Stimulated activated CD8-positive, alpha-beta memory T cell treated with anti-CD3 and anti-CD28 coated beads, Interleukin-7, amount 100 ng/mL, for 1 hour (primary cell): ENCODE results near the gene IRGM.
"Not testable (repeated sequence)": the region's sequence is repeated elsewhere in the genome, so short reads cannot be mapped to it uniquely, and the experiment has no call there.

Source experiments
- DNase-seq, 2 donors: peaks; one replicate each; pipeline ENCODE4 v3.0.0-alpha.2; 2020; ENCODE audit warnings: low read depth in 2 of 2

The IRGM gene

GRCh38 chr5:150846308-150846653 is at the start of gene IRGM:
IRGM (plus strand) TSS chr5:150846521; CDS start chr5:150848124, 1,603 bp downstream.
- DNase-seq: not testable (repeated sequence)

GRCh38 chr5:150797384-150797783 is 48.9 kb upstream of the IRGM start:
- DNase-seq: no peak

- DNase-seq: no peak
These were observed 45.0 kb upstream of the IRGM start for GRCh38 chr5:150801117-150801927.

GRCh38 chr5:150804388-150804787 is 41.9 kb upstream of the IRGM start:
- no peak for DNase-seq

- DNase-seq: no peak
These were observed 37.0 kb upstream of the IRGM start for GRCh38 chr5:150809363-150809762.

- DNase-seq: no peak
These were observed 31.3 kb upstream of the IRGM start for GRCh38 chr5:150815010-150815409.

GRCh38 chr5:150816946-150817345 is 29.4 kb upstream of the IRGM start:
- no peak for DNase-seq

GRCh38 chr5:150829744-150830143 is 16.6 kb upstream of the IRGM start:
- no peak for DNase-seq

- not testable (repeated sequence) for DNase-seq
These were observed 14.5 kb upstream of the IRGM start for GRCh38 chr5:150831821-150832220.

- DNase-seq: no peak
These were observed 10.3 kb upstream of the IRGM start for GRCh38 chr5:150836064-150836463.

- DNase-seq: no peak
These were observed 9.6 kb upstream of the IRGM start for GRCh38 chr5:150836703-150837102.

GRCh38 chr5:150845185-150845859 is 999 bp upstream of the IRGM start:
- DNase-seq: not testable (repeated sequence)

- no peak for DNase-seq
These were observed 473 bp downstream of the IRGM start for GRCh38 chr5:150846654-150847333.

GRCh38 chr5:150847334-150847695 is 994 bp downstream of the IRGM start:
- no peak for DNase-seq

GRCh38 chr5:150848271-150848670 is 1.9 kb downstream of the IRGM start:
- DNase-seq: no peak

- no peak for DNase-seq
These were observed 4.7 kb downstream of the IRGM start for GRCh38 chr5:150851039-150851438.

- no peak for DNase-seq
These were observed 7.2 kb downstream of the IRGM start for GRCh38 chr5:150853561-150853960.

- not testable (repeated sequence) for DNase-seq
These were observed 10.4 kb downstream of the IRGM start for GRCh38 chr5:150856700-150857099.

GRCh38 chr5:150860246-150860821 is 14.0 kb downstream of the IRGM start:
- no peak for DNase-seq

GRCh38 chr5:150862070-150862469 is 15.7 kb downstream of the IRGM start:
- DNase-seq: no peak

- no peak for DNase-seq
These were observed 33.0 kb downstream of the IRGM start for GRCh38 chr5:150879358-150879757.
